Activated T-helper 17 cell treated with anti-CD3 and anti-CD28 coated beads, Interleukin-2, amount 50 U/mL, for 72 hours (primary cell): ENCODE measurements around the gene SMIM20. TPM values are rescaled to one million over a fixed set of nuclear protein-coding genes. Genes with fewer than 3 reads are reported as not detected.

Source experiments
- ATAC-seq: fragments of 150-1000 bp; cut with Tn5 transposase; replicated peaks from 2 replicates; pipeline ENCODE4 v1.10.0; 2021; ENCODE audit warnings: mild to moderate bottlenecking, moderate library complexity
- H3K27ac Mint-ChIP-seq: one replicate; pipeline ENCODE4 v1.8.0; 2022; ENCODE audit warnings: mixed read lengths
- H3K27me3 Mint-ChIP-seq: one replicate; pipeline ENCODE4 v1.8.0; 2022; ENCODE audit warnings: mixed read lengths
- H3K36me3 Mint-ChIP-seq: one replicate; pipeline ENCODE4 v1.8.0; 2022; ENCODE audit warnings: low read depth, mild to moderate bottlenecking, mixed read lengths
- H3K4me1 Mint-ChIP-seq: one replicate; pipeline ENCODE4 v1.8.0; 2022; ENCODE audit warnings: mixed read lengths
- H3K4me3 Mint-ChIP-seq: one replicate; pipeline ENCODE4 v1.8.0; 2022; ENCODE audit warnings: mild to moderate bottlenecking, mixed read lengths
- H3K9me3 Mint-ChIP-seq: one replicate; pipeline ENCODE4 v1.8.0; 2022; ENCODE audit warnings: mixed read lengths
- total RNA-seq, 2 donors: library from RNA; stranded (reverse); gene quantifications; one replicate each; pipeline ENCODE4 v1.2.3, GENCODE V29; 2022

SMIM20 gene
- total RNA-seq, 2 donors from 2014 or later = 21.8 to 33.7 TPM

DNA sequence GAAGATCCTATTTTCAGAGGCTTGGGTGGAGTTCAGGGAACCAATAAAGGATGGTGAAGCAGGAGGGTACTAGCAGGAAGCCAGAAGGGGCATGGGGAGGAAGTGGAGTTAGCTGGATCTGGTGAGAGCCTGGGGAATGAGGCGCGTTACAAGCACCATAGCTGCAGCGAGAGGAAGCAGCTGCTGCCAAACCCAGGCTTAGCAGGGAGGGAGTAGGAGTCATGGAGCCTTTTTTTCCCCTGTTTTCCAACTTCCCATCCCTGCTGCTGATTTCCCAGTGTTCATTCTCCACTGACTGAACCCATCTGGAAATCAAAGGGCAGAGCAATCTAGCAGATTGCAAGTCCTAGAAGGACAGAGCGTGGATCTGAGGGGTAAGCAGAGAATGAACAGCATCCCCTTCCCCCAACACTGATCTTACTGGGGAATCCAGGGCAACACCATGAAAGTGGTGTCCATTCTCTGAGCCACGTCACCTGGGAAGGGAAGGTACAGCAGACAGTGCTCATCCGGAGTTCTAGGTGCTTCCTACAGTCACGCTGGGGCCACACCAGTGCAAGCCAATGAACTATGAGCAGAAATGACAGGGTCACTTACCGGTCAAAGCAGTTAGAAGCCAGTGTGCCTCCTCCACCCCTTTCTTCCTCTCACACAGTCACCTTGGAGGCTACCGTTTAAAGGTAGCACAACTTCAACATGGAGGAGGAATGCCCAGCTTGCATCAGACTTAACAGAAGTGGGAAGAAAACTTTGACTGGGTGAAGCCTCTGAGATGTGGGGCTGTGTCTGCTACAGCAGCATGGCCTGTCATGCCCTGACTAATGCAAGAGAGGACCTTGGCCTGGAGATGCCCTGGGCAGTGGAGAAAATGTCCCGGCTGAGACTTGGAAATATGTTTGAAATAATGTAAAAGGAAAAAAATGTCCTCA, 36.7 kb downstream of the SMIM20 start:
- no peak for ATAC-seq
- Mint-ChIP-seq H3K4me3 (peak overlapping the region; percentile 47), H3K27me3 (peaks cover 26% of the 10 kb centered on the region), H3K36me3 (no peaks in the 10 kb centered on the region), H3K27ac (peak overlapping the region; percentile 16), H3K4me1 (peaks cover 11% of the 10 kb centered on the region), H3K9me3 (no peaks in the 10 kb centered on the region)

DNA sequence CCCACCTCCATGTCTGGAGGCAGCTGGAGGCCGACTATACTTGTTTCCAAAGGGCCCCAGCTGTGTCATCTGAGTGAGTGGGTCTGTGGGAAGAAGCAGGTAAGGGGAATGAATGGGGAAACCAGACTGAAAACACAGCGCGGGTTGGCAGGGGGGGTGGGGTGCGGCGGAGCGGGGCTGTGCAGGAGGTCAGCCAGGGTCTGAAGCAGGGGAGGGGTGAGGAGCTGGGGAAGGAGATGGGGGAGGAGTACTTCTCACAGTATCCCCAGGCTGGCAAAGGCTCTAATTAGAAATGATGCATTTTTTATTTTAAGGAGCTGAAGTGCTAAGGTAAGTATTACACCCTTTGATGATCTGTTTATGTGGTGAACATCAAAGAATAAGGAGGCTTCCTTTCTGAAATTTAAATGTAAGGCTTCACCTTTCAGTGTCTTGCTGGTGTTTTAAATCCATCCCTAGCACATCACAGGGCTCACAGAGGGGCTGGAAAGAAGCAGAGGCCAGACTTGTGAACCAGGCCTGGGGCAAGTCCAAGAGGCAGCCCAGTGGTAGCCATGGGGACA, 37.5 kb downstream of the SMIM20 start:
- Mint-ChIP-seq H3K36me3 (no peaks in the 10 kb centered on the region), H3K27ac (peak overlapping the region; percentile 16), H3K4me3 (peak overlapping the region; percentile 47), H3K27me3 (peaks cover 22% of the 10 kb centered on the region), H3K4me1 (peaks cover 11% of the 10 kb centered on the region), H3K9me3 (no peaks in the 10 kb centered on the region)
- peak; percentile 83 for ATAC-seq

- no peak overlapping the region for H3K27ac Mint-ChIP-seq
- peaks cover 13% of the 10 kb centered on the region for H3K27me3 Mint-ChIP-seq
- H3K4me3 Mint-ChIP-seq = no peak overlapping the region
- no peaks in the 10 kb centered on the region for H3K36me3 Mint-ChIP-seq
- no peak for ATAC-seq
- peaks cover 11% of the 10 kb centered on the region for H3K4me1 Mint-ChIP-seq
- H3K9me3 Mint-ChIP-seq = no peaks in the 10 kb centered on the region
Measured at GRCh38 chr4:25953740-25954139, 39.7 kb downstream of the SMIM20 start.

GRCh38 chr4:25954293-25954904, 40.4 kb downstream of the SMIM20 start:
- Mint-ChIP-seq H3K9me3 (no peaks in the 10 kb centered on the region), H3K27me3 (peaks cover 11% of the 10 kb centered on the region), H3K27ac (no peak overlapping the region), H3K4me1 (peaks cover 11% of the 10 kb centered on the region), H3K4me3 (no peak overlapping the region), H3K36me3 (no peaks in the 10 kb centered on the region)
- no peak for ATAC-seq

GRCh38 chr4:25955705-25956104, 41.7 kb downstream of the SMIM20 start:
- Mint-ChIP-seq H3K27me3 (peaks cover 3% of the 10 kb centered on the region), H3K4me3 (no peak overlapping the region), H3K36me3 (no peaks in the 10 kb centered on the region), H3K4me1 (peaks cover 11% of the 10 kb centered on the region), H3K9me3 (no peaks in the 10 kb centered on the region), H3K27ac (no peak overlapping the region)
- no peak for ATAC-seq

- no peaks in the 10 kb centered on the region for H3K27me3 Mint-ChIP-seq
- peaks cover 6% of the 10 kb centered on the region for H3K4me1 Mint-ChIP-seq
- no peaks in the 10 kb centered on the region for H3K36me3 Mint-ChIP-seq
- H3K9me3 Mint-ChIP-seq = no peaks in the 10 kb centered on the region
- H3K4me3 Mint-ChIP-seq = no peak overlapping the region
- no peak overlapping the region for H3K27ac Mint-ChIP-seq
- no peak for ATAC-seq
Measured at GRCh38 chr4:25956260-25956659, 42.2 kb downstream of the SMIM20 start.

DNA sequence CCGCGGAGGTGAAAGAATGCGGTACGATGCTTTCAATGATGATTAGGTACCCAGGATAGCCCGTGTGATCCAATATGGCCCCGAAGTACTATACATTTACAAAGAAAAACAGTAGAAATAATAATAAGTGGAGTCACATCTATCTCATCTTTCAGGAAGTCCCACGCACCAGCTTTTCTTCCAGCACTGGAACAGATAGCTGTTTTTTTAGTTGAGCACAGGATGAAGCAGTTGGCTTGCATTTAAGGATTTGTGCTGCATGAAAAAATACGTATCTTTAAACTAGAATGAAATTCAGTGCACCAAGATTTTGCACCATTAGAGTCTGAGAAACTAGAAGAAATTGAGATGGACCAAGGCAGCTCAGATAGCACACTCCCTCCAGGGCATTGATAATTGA, 44.1 kb downstream of the SMIM20 start:
- Mint-ChIP-seq H3K4me1 (no peaks in the 10 kb centered on the region), H3K9me3 (no peaks in the 10 kb centered on the region), H3K27ac (no peak overlapping the region), H3K4me3 (no peak overlapping the region), H3K27me3 (no peaks in the 10 kb centered on the region), H3K36me3 (no peaks in the 10 kb centered on the region)
- no peak for ATAC-seq

DNA sequence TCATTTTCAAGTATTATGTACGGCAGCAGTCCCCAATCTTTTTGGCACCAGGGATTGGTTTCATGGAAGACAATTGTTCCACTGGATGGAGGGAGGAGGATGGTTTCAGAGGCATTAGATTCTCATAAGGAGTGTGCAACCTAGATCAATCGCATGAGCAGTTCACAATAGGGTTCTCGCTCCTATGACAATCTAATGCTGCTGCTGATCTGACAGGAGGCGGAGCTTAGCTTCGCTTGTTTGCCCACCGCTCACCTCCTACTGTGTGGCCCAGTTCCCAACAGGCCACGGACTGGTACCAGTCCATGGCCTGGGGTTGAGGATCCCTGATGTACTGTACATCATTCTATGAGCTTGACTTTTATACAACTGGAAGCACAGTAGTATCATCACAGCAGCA, 48.4 kb downstream of the SMIM20 start:
- ATAC-seq = no peak
- Mint-ChIP-seq H3K27me3 (no peaks in the 10 kb centered on the region), H3K27ac (no peak overlapping the region), H3K36me3 (no peaks in the 10 kb centered on the region), H3K4me1 (no peaks in the 10 kb centered on the region), H3K4me3 (no peak overlapping the region), H3K9me3 (no peaks in the 10 kb centered on the region)

DNA sequence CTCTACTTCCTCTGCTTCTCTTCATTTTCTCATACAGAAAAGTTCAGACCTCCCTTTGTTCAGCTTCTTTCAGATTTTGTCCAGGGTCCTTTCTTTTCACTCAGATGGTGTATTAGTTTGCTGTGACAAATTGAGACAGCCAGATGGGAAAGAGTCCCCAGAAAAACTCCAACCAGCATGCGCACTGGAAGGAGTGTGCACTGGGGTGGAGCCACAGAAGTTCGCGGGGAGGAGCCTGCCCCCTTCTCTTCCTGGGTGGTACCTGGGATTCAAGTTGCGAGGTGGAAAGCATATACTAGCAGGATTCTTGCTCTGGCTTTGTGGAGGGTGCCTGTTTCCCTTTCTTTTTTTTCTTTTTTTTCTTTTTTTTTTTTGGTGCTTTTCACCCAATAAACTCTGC, 51.6 kb downstream of the SMIM20 start:
- H3K4me3 Mint-ChIP-seq = no peak overlapping the region
- no peak overlapping the region for H3K27ac Mint-ChIP-seq
- peaks cover 9% of the 10 kb centered on the region for H3K27me3 Mint-ChIP-seq
- H3K4me1 Mint-ChIP-seq = no peaks in the 10 kb centered on the region
- H3K36me3 Mint-ChIP-seq = no peaks in the 10 kb centered on the region
- no peaks in the 10 kb centered on the region for H3K9me3 Mint-ChIP-seq
- ATAC-seq = no peak

- H3K27me3 Mint-ChIP-seq = peaks cover 9% of the 10 kb centered on the region
Measured at GRCh38 chr4:25966171-25966570, 52.2 kb downstream of the SMIM20 start.

GRCh38 chr4:25969374-25970155, 55.5 kb downstream of the SMIM20 start:
- Mint-ChIP-seq H3K9me3 (no peaks in the 10 kb centered on the region), H3K36me3 (no peaks in the 10 kb centered on the region), H3K4me3 (no peak overlapping the region), H3K4me1 (no peaks in the 10 kb centered on the region), H3K27ac (no peak overlapping the region), H3K27me3 (peaks cover 9% of the 10 kb centered on the region)
- no peak for ATAC-seq

More at GRCh38 chr4:25966171-25966570, 52.2 kb downstream of the SMIM20 start:
- no peaks in the 10 kb centered on the region for H3K4me1 Mint-ChIP-seq
- no peaks in the 10 kb centered on the region for H3K9me3 Mint-ChIP-seq
- H3K27ac Mint-ChIP-seq = no peak overlapping the region
- H3K36me3 Mint-ChIP-seq = no peaks in the 10 kb centered on the region
- ATAC-seq = no peak
- H3K4me3 Mint-ChIP-seq = no peak overlapping the region

DNA sequence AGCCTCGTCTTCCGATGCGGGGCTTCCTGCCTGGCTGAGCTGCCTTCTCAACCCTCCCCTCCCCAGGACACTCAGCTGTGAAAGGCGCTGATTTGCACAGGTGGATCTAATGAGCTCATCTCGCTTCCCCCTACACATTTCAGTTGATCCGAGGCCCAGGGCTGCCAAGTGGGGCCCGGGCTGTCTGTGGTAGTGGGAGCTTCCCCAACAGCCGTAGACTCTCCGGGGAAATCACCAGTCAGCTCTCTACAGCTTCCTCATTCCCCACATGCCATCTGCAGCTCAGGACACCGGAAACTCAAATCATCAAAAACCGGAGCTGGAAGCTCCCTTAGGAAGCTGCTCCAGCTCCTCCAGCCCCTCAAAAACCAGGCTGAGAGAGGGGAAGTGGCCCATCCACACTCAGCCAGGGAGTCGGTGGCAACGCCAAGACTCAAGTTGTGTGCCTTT, 56.2 kb downstream of the SMIM20 start:
- Mint-ChIP-seq H3K9me3 (no peaks in the 10 kb centered on the region), H3K4me3 (no peak overlapping the region), H3K36me3 (no peaks in the 10 kb centered on the region), H3K4me1 (no peaks in the 10 kb centered on the region), H3K27me3 (peaks cover 9% of the 10 kb centered on the region), H3K27ac (no peak overlapping the region)
- ATAC-seq = no peak

DNA sequence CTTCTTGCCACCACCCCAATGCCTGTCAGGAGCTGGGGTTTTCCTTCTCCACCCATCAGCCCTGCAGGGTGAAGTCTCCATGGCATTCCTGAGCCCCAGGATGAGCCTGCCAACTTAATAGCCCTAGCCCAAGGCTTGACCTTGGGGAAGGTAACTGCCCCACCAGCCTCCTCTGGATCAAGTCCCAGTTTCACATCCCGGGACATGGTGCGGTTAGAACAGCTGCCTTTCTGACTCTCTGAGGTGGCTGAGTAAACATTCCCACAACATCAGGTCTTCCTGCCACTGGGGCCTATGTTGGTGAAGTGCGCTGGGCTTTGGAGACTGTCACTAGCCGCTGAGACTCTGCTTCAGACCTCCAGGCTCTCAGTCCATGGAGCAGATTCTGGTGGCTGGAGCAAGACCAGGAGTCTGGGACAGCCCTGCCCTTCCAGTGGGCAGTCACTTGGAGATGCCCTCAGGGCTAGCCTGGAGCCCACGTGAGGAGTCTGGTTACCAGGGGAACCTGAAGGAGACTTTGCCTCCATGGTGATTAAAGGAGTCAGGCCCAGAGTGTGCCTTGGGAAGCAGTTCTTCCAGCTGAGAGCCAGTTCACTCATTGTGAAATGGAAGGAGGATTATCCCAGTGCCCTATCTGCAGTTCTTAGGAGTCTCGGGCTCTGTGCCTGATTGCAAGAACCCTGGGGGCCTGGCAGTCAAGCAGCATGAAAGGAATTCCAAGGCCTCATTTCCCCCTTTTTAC, 56.8 kb downstream of the SMIM20 start:
- Mint-ChIP-seq H3K27me3 (peaks cover 9% of the 10 kb centered on the region), H3K9me3 (no peaks in the 10 kb centered on the region), H3K36me3 (no peaks in the 10 kb centered on the region), H3K4me3 (no peak overlapping the region), H3K4me1 (no peaks in the 10 kb centered on the region), H3K27ac (no peak overlapping the region)
- ATAC-seq = no peak

GRCh38 chr4:25972366-25972765, 58.3 kb downstream of the SMIM20 start:
- Mint-ChIP-seq H3K36me3 (no peaks in the 10 kb centered on the region), H3K27me3 (peaks cover 9% of the 10 kb centered on the region), H3K4me3 (no peak overlapping the region), H3K9me3 (no peaks in the 10 kb centered on the region), H3K27ac (no peak overlapping the region), H3K4me1 (no peaks in the 10 kb centered on the region)
- no peak for ATAC-seq
